Hematopoietic multipotent progenitor cell treated with erythropoietin and hydrocortisone succinate and interleukin-3 and kit ligand, for 4 days (in vitro differentiated cells): Measurements from ENCODE around the gene NKX6-1.

Source experiments
- DNase-seq: peaks from one replicate; pipeline ENCODE4 v3.0.0-alpha.2; 2015

Gene NKX6-1

GRCh38 chr4:84472154-84472553, 26.9 kb downstream of the NKX6-1 start:
- DNase-seq, result no peak

GRCh38 chr4:84470204-84470785, 28.8 kb downstream of the NKX6-1 start:
- DNase-seq, result peak; percentile 27

GRCh38 chr4:84467601-84468000, 31.5 kb downstream of the NKX6-1 start:
- DNase-seq, result no peak

DNA sequence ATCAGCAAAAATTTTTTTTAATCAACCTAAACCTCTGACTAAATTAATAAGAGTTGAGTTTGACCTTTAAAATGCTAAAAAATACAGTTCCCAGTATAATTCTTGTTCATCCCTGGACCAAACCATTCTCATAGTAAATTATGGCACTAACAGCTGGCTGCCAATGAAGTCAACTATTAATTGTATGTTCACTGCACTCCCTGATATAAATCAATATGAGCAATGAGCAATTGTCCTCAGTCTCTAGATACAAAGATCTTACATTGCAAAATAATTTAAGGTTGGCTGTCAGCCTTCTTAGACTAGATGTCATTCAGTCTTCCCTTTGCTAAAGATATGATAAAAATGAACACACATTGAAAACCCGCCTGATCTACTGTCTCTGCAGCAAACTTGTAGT, 39.3 kb downstream of the NKX6-1 start:
- DNase-seq, result no peak

DNA sequence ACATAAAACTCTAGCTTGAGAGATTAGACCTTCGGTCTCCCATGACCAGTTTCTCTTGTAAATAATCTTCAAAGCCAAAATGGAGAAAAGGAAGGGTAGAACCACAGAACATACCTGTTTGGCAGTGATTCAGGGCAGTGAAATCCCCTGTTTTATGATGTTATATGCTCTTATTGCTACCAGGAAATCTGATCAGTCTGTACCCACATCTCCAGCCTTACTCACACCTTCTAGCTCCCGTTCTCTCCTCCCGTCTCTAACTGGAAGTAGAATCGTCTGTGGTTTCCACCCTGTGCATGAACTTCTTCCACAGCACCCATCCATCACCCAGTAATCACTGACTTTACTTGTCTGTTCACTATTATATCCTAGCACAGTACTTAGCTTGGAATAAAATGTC, 42.9 kb downstream of the NKX6-1 start:
- DNase-seq, result no peak

DNA sequence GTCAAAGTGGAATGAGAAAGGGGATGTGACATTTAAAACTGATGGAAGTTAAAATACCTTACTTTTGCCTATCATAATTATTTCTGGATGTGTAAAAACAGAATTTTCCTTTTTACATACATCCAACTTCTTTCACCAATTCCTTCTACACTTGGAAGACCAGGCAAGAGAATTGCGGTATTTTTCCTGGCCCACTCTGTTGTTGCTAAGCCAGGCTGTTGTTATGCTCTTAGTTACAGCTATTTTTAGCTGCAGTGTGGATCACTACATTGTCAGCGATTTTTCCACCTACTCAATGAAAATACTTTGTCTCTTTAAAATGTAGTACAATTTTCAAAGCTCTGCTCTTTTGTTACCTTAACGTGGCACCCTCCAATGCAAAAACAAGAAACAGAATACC, 43.4 kb downstream of the NKX6-1 start:
- DNase-seq, result no peak

DNA sequence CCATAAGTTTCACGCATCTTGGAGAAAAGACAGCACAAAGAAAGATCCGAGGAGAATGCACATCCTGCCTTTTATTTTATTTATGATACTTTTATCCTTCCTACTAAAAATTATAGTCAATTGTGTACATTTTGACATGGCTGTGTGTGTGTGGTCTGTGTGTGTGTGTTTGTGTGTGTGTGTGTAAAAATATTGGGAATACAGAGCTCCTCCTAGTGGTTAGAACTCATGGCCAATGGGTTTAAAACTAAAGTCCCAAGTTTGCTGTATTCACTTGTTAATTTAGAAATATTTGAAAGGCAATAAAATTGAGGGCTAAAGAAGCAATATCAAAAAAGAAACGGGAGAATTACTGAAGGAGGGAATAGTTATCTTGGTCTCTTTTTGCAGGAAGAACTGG, 47.5 kb downstream of the NKX6-1 start:
- peak; percentile 11 for DNase-seq

GRCh38 chr4:84443523-84443922, 55.6 kb downstream of the NKX6-1 start:
- no peak for DNase-seq

DNA sequence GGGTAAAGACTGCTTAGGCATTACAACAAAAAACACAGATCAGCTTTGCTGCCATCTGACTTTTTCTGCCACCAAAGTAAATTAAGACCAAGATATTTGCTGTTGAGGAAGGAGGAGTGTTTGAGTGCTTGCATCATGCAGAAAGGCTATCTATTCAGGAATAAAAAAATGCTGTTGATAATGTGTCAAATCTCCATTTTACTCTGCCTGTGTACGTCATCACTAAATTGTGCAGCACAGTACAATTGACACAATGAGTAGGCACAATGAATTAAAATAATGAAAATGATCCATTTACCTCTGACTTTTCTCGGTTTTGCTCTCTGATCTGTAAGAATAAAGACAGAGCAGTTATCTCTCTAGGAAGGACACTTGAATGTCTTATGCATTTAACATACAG, 56.3 kb downstream of the NKX6-1 start:
- no peak for DNase-seq
